H1 (cell line): ENCODE data around the gene C17orf107. TPM values are rescaled to one million over a fixed set of nuclear protein-coding genes. Genes with fewer than 3 reads are reported as not detected.
A peak's percentile ranks its signal among the peaks of the same experiment; 100 is the strongest.

Source experiments
- CTCF ChIA-PET: fragments of 300-600 bp; sonication (Branson Sonifier 250); formaldehyde crosslinking; loops from one replicate; lab custom pipeline; 2021; ENCODE audit not compliant: partially characterized antibody; lab: Charles Lee
- POLR2A ChIA-PET: fragments of 300-600 bp; sonication (Branson Sonifier 250); formaldehyde crosslinking; loops from one replicate; lab custom pipeline; 2021; ENCODE audit warnings: inconsistent platforms; ENCODE audit not compliant: partially characterized antibody; lab: Charles Lee
- DNase-seq, 2 experiments: peaks; one replicate each; pipeline versions ENCODE4 v3.0.0 to v3.0.0-alpha.2; 2010 to 2022; ENCODE audit warnings: low spot score in 2 of 2, low read depth in 1 of 2, mixed read lengths in 1 of 2
- FAIRE-seq: peaks from 2 replicates; lab custom pipeline; 2011; peaks lifted over from hg19 to GRCh38; lab: Jason Lieb, UNC
- H2AFZ ChIP-seq: 2 replicates; pipeline ENCODE4 v1.8.1; 2012; ENCODE audit warnings: low read length, inconsistent platforms
- H2AK5ac ChIP-seq: 2 replicates; pipeline ENCODE4 v1.6.1; 2013; ENCODE audit warnings: low read depth, low read length
- H2BK120ac ChIP-seq: replicated peaks from 2 replicates; pipeline ENCODE3; 2013; ENCODE audit warnings: low read depth, low read length, inconsistent platforms
- H2BK12ac ChIP-seq: 2 replicates; pipeline ENCODE4 v1.6.1; 2013; ENCODE audit warnings: low read depth, low read length
- H2BK15ac ChIP-seq: 2 replicates; pipeline ENCODE4 v1.6.1; 2013; ENCODE audit warnings: low read length
- H2BK20ac ChIP-seq: 2 replicates; pipeline ENCODE4 v1.6.1; 2013; ENCODE audit warnings: low read length
- H2BK5ac ChIP-seq: 2 replicates; pipeline ENCODE4 v1.6.1; 2013; ENCODE audit warnings: low read depth, low read length
- H3K14ac ChIP-seq: 2 replicates; pipeline ENCODE4 v1.6.1; 2013; ENCODE audit warnings: inconsistent platforms; ENCODE audit not compliant: insufficient read length
- H3K18ac ChIP-seq: 2 replicates; pipeline ENCODE4 v1.6.1; 2013; ENCODE audit warnings: low read length; ENCODE audit errors: extremely low read depth
- H3K23ac ChIP-seq: 2 replicates; pipeline ENCODE4 v1.6.1; 2013; ENCODE audit warnings: inconsistent platforms; ENCODE audit not compliant: insufficient read length
- H3K23me2 ChIP-seq: 2 replicates; pipeline ENCODE4 v1.6.1; 2013; ENCODE audit warnings: low read depth, low read length
- H3K27ac ChIP-seq: 2 replicates; pipeline ENCODE4 v1.6.1; 2011; ENCODE audit warnings: low read depth, low read length, inconsistent platforms
- H3K27me3 ChIP-seq, 4 experiments: replicated peaks in 1 of 4; 1 replicate in 1 of 4; 2 replicates in 3 of 4; pipeline versions ENCODE4 v1.6.1 to v1.8.1; 2011 to 2013; ENCODE audit warnings: low read length in 3 of 4, mild to moderate bottlenecking in 3 of 4, inconsistent platforms in 2 of 4, mixed read lengths in 2 of 4, moderate library complexity in 1 of 4; ENCODE audit not compliant: control insufficient read depth in 3 of 4, insufficient read depth in 3 of 4; ENCODE audit errors: extremely low read depth in 1 of 4
- H3K36me3 ChIP-seq, 4 experiments: 2 replicates each; pipeline versions ENCODE4 v1.6.1 to v1.8.1; 2011 to 2013; ENCODE audit warnings: mild to moderate bottlenecking in 4 of 4, low read length in 3 of 4, moderate library complexity in 2 of 4, control low read depth in 1 of 4, inconsistent platforms in 1 of 4; ENCODE audit not compliant: insufficient read depth in 4 of 4, control insufficient read depth in 2 of 4
- H3K4ac ChIP-seq: replicated peaks from 2 replicates; pipeline ENCODE3; 2013; ENCODE audit warnings: low read length, low read depth, mixed read lengths, inconsistent platforms; ENCODE audit not compliant: insufficient read length
- H3K4me1 ChIP-seq, 4 experiments: replicated peaks in 1 of 4; 1 replicate in 1 of 4; 2 replicates in 3 of 4; pipeline versions ENCODE4 v1.6.1 to v1.8.1; 2011 to 2013; ENCODE audit warnings: low read length in 3 of 4, inconsistent platforms in 2 of 4, mixed read lengths in 1 of 4; ENCODE audit not compliant: insufficient read depth in 4 of 4, control insufficient read depth in 3 of 4
- H3K4me2 ChIP-seq, 2 experiments: 2 replicates each; pipeline versions ENCODE4 v1.6.1 to v1.8.1; 2011 to 2013; ENCODE audit warnings: low read depth in 2 of 2, low read length in 2 of 2, control low read depth in 1 of 2, inconsistent platforms in 1 of 2, mild to moderate bottlenecking in 1 of 2; ENCODE audit not compliant: insufficient read depth in 1 of 2
- H3K4me3 ChIP-seq, 4 experiments: fragments of 200-600, 300-600 bp in 1 of 4; sonication (generic), shearing (Covaris generic), sonication (Bioruptor Twin) in 1 of 4; 2 replicates each; pipeline versions ENCODE4 v1.5.1 to v1.8.1; 2011 to 2016; ENCODE audit warnings: low read length in 4 of 4, low read depth in 3 of 4, control low read depth in 2 of 4, inconsistent platforms in 2 of 4, mild to moderate bottlenecking in 2 of 4, mixed read lengths in 1 of 4, moderate library complexity in 1 of 4; ENCODE audit not compliant: insufficient read depth in 2 of 4; ENCODE audit errors: extremely low read depth in 1 of 4
- H3K56ac ChIP-seq: replicated peaks from 2 replicates; pipeline ENCODE3; 2013; ENCODE audit warnings: low read depth, mild to moderate bottlenecking, mixed read lengths, low read length, inconsistent platforms; ENCODE audit not compliant: insufficient read length
- H3K79me1 ChIP-seq: 2 replicates; pipeline ENCODE4 v1.6.1; 2013; ENCODE audit warnings: low read depth, low read length, control low read depth
- H3K79me2 ChIP-seq, 2 experiments: 2 replicates each; pipeline versions ENCODE4 v1.6.1 to v1.8.1; 2012 to 2013; ENCODE audit warnings: low read length in 2 of 2, mild to moderate bottlenecking in 2 of 2, inconsistent platforms in 1 of 2; ENCODE audit not compliant: insufficient read depth in 2 of 2, control insufficient read depth in 1 of 2
- H3K9ac ChIP-seq, 4 experiments: replicated peaks in 1 of 4; 1 replicate in 1 of 4; 2 replicates in 3 of 4; pipeline versions ENCODE4 v1.6.1 to v1.8.1; 2011 to 2013; ENCODE audit warnings: low read depth in 3 of 4, low read length in 3 of 4, control low read depth in 2 of 4, mild to moderate bottlenecking in 2 of 4, moderate library complexity in 2 of 4, inconsistent platforms in 1 of 4; ENCODE audit errors: extremely low read depth in 1 of 4
- H3K9me3 ChIP-seq, 2 experiments: 2 replicates each; pipeline versions ENCODE4 v1.6.1 to v1.8.1; 2012 to 2013; ENCODE audit warnings: mild to moderate bottlenecking in 2 of 2, moderate library complexity in 2 of 2, control low read depth in 1 of 2, inconsistent platforms in 1 of 2, low read depth in 1 of 2, low read length in 1 of 2, mixed read lengths in 1 of 2; ENCODE audit not compliant: insufficient read depth in 2 of 2
- H4K20me1 ChIP-seq, 2 experiments: replicated peaks in 1 of 2; 2 replicates each; pipeline versions ENCODE3 to v1.8.1; 2011 to 2013; ENCODE audit warnings: inconsistent platforms in 2 of 2, low read length in 2 of 2, mild to moderate bottlenecking in 1 of 2; ENCODE audit not compliant: insufficient read depth in 2 of 2, control insufficient read depth in 1 of 2
- H4K5ac ChIP-seq: 2 replicates; pipeline ENCODE4 v1.6.1; 2013; ENCODE audit warnings: low read length, low read depth, mixed read lengths, inconsistent platforms; ENCODE audit not compliant: insufficient read length
- H4K8ac ChIP-seq: 2 replicates; pipeline ENCODE4 v1.8.0; 2013; ENCODE audit warnings: mild to moderate bottlenecking, moderate library complexity, low read length, inconsistent platforms; ENCODE audit not compliant: insufficient read depth; ENCODE audit errors: extremely low read depth
- H4K91ac ChIP-seq: replicated peaks from 2 replicates; pipeline ENCODE3; 2013; ENCODE audit warnings: low read length, mixed read lengths, inconsistent platforms; ENCODE audit not compliant: insufficient read length
- FOSL1 ChIP-seq: IDR thresholded peaks from 2 replicates; pipeline ENCODE4 v1.6.1; 2011; ENCODE audit warnings: mild to moderate bottlenecking, low read depth, low read length, moderate library complexity; ENCODE audit not compliant: insufficient read depth
- HDAC6 ChIP-seq: IDR thresholded peaks from one replicate; pipeline ENCODE4 v1.7.1; 2012; ENCODE audit warnings: low read depth, mild to moderate bottlenecking, inconsistent platforms, low read length, moderate library complexity
- RNF2 ChIP-seq: fragments of 200-900, 300-1000 bp; sonication (generic); IDR thresholded peaks from 2 replicates; pipeline ENCODE4 v1.7.1; 2016; ENCODE audit warnings: borderline replicate concordance, low read depth, mild to moderate bottlenecking, antibody characterized with exemption, low read length; ENCODE audit not compliant: poor library complexity, severe bottlenecking; ENCODE audit errors: missing control alignments
- SP1 ChIP-seq: IDR thresholded peaks from 2 replicates; pipeline ENCODE4 v1.6.1; 2011; ENCODE audit warnings: low read depth, low read length
- WGBS, 2 experiments: shearing (Covaris generic) in 1 of 2; methylation state at CpG; one replicate each; pipeline versions ENCODE4 v1.1.6 to v1.1.7; 2013 to 2015; ENCODE audit warnings: low lambda C conversion rate in 2 of 2, mixed read lengths in 2 of 2, inconsistent platforms in 1 of 2, low coverage in 1 of 2, missing lambda C conversion rate in 1 of 2; ENCODE audit not compliant: insufficient replicate concordance in 2 of 2, insufficient coverage in 1 of 2, insufficient read length in 1 of 2; ENCODE audit errors: extremely low coverage in 1 of 2, missing lambda C conversion rate in 1 of 2; 5-methylcytosine and 5-hydroxymethylcytosine counted together
- polyA plus RNA-seq, 7 experiments: library from polyadenylated mRNA; depleted of rRNA in 3 of 7; stranded (reverse) in 5 of 7; unstranded in 2 of 7; fragments of >200 nt in 5 of 7; fragments of 200-250 nt in 2 of 7; gene quantifications; 1 replicate in 5 of 7; 2 replicates in 1 of 7; 4 replicates in 1 of 7; pipeline versions ENCODE4 v1.2.1 to v1.2.3, GENCODE V29; 2011 to 2013; ENCODE audit warnings: missing spikeins in 2 of 7, mixed read lengths in 2 of 7
- total RNA-seq: library from RNA; stranded (reverse); fragmentation: NEBNext Ultra II Directional; extraction: Animal tissue kit (Norgen Biotek cat#: 25700); gene quantifications from 2 replicates; pipeline ENCODE4 v1.2.1, GENCODE V29; 2021

C17orf107 gene
- total and polyA plus RNA-seq, 2 of the 8 experiments (the other 6 are each of a cell fraction or from before 2014, with no cell fraction given), result 0.39 to 0.45 TPM

GRCh38 chr17:4908301-4908700, 9.0 kb downstream of the C17orf107 start:
- Histone ChIP-seq H3K79me2 (no peaks in the 10 kb centered on the region), H3K4me1 (peaks cover 2 to 12% (median 4%) of the 10 kb centered on the region in 4 experiments; a peak in 6 of 7 replicates), H2BK20ac (peak overlapping the region; percentile 66; the same call in 1 of the 2 replicates), H3K4ac (no peak overlapping the region), H3K4me3 (no peak overlapping the region), H3K79me1 (no peaks in the 10 kb centered on the region), H4K5ac (peak overlapping the region; percentile 4), H4K91ac (peak overlapping the region; percentile 93), H2AFZ (0 out of 2 replicates have a peak overlapping the region, but pooled peaks have one; percentile 3), H3K36me3 (no peaks in the 10 kb centered on the region), H3K23ac (no peak overlapping the region), H2BK15ac (peak overlapping the region; percentile 92; the same call in 1 of the 2 replicates), H2BK5ac (peak overlapping the region; percentile 88; the same call in 1 of the 2 replicates), H3K27ac (no peak overlapping the region), H3K18ac (peak overlapping the region; percentile 38; the same call in 1 of the 2 replicates), H3K23me2 (peaks cover 6% of the 10 kb centered on the region; the same call in 1 of the 2 replicates), H3K27me3 (no peaks in the 10 kb centered on the region), H2AK5ac (peak overlapping the region; percentile 84; the same call in 1 of the 2 replicates), H3K14ac (no peak overlapping the region), H3K9ac (no peak overlapping the region), H3K56ac (peak overlapping the region; percentile 75), H4K8ac (peak overlapping the region; percentile 60), H4K20me1 (peaks cover 0 to 3% of the 10 kb centered on the region in 2 experiments), H3K9me3 (no peaks in the 10 kb centered on the region), H3K4me2 (peak overlapping the region in 1 of 2 experiments; percentile 3; a peak in 1 of 4 replicates)
- ChIA-PET POLR2A (interaction anchor here (0.7 to 4.4 kb wide), 12 partner anchors 12 to 200 kb away, joined by 3 to 23 read pairs (median 10); partner anchors contain the start of genes PFN1, RNF167, SLC25A11 and SPAG7), CTCF (interaction anchor here (0.6 to 3.4 kb wide), 28 partner anchors 9 to 292 kb away, joined by 3 to 33 read pairs (median 4); partner anchors contain the start of genes C17orf107, CAMTA2, ENO3 and RNF167)
- DNase-seq, result no peak
- WGBS, 2 experiments, result 63% methylated on average over 10 of the region's 10 CpGs; no CpG with 5 or more reads in 1 of the 2 experiments
- no peak for TF ChIP-seq RNF2
- TF ChIP-seq SP1, result no peak
- no peak for TF ChIP-seq FOSL1
- no peak for TF ChIP-seq HDAC6
- TF ChIP-seq, all 59 proteins: peak for 0
- Histone ChIP-seq H2BK12ac (peak overlapping the region; percentile 95; the same call in 1 of the 2 replicates), H2BK120ac (peak overlapping the region; percentile 43)
- no peak for FAIRE-seq
